ENCODE results near the gene JMJD1C.

Gene JMJD1C

DNA sequence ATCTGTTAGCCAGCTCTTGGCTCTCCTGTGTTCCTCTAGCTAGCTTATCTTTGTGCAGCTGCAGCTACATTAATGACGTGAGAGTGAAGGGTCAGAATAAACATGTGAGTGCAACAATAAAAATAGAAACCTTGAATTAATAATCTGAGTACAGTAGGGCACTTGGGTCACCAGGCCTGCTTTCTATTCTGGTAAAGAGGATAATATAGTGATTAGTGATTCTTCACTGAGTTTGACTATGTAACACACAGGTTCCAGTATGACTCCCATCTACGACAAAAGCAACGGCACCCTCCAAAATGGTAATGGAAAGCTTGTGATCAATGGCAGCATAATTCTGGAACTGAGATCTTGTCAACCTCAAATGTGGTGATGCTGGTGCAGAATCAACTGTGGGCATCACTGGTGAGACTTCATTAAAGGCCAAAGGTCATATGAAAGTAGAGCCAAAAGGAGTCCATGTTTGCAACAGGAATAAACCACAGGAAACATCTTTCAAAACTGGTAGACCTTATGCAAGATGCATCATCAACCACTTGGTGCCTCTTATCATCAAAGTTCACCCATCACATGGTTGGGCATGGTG, 255.1 kb downstream of the JMJD1C start:
- peak; percentile 36 to 61 for DNase-seq

DNA sequence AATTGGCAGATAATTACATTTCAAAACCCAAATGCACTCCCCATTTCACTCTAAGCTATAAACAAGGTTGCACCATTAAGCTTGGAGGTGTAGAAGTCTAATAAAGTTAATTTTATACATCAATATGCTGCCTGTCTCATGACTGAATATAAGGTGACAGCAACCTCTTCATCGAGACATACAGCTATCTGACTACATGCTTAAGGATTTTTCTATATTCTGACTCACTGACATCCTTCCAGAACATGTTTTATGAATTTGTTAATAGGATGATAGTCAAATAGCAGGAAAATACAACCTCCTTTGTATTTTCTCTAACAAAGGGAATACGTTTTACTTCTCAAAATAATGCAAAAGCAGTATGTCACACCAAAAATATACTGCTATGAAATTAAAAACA, 256.1 kb downstream of the JMJD1C start:
- DNase-seq = no peak

DNA sequence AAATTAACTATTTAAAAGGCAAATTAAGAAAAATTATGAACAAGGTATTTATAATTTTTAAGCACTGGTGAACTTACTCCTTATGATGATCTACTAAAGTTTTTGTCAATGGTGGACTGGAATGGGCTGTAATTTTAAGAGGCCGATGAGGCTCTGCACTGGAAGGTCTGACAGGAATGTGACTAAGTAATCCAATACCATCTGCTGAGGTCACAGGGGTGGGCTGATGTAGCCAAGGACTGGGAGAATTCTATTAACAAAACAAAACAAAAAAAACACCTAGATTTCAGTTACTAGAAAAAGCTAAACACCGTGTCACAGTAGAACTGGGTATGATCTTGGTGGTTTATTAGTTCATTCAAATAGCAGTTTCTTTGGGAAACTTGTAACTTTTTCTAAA, 256.8 kb downstream of the JMJD1C start:
- DNase-seq = no peak

DNA sequence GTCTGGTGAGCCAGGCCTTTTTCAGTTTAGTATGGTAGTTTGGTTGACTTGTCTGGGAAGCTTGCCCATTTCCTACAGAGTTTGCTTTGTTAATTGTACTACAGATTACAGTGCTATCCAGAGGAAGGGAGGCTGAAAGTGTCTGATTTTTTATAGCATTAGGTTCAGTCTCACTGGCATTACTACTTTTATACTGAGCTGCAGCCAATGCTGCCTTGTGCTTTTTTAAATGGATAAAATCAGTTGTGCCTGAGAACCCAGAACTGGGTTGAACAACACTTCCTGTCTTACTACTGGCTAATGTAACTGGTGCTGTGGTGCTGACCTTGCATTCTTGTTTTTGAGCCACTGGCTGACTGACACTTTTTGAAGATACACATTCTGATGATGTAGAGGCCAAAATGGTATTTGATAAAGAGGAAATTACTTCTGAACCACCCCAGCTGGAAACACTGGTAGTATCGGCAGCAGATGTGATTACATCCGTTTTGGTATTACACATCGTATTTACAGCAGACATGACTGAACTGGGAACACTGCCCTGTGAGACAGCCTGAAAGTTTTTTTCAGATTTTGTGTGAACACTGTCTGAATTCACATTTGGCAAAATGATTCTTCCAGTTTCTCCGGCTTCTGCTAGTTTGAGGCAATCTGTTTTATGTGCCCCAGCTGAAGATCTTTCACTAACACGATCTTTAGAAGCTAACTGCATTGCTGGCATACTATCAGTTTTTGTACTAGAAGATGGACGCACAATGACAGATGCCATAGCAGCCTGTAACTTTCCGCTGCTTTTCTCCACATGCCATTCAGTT, 258.6 kb downstream of the JMJD1C start:
- peak; percentile 35 to 65 for DNase-seq

DNA sequence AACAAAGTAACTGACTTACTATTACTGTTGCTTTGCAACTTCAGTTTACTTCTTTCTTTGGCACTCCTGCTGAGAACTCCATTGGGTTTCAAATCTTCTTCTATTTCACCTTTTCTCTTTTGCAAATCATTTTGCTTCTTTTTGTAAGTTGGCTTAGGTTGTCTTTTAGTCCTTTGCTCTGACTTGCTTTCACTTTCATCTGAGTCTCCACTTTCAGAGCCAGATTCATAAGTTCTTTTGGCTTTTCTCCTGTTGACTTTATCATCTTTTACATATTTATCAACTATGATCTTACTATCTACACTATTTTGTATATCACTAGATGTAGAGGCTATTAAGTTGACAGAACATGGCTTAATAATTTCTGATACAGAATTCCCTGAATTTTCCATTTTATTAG, 259.2 kb downstream of the JMJD1C start:
- DNase-seq = no peak

DNA sequence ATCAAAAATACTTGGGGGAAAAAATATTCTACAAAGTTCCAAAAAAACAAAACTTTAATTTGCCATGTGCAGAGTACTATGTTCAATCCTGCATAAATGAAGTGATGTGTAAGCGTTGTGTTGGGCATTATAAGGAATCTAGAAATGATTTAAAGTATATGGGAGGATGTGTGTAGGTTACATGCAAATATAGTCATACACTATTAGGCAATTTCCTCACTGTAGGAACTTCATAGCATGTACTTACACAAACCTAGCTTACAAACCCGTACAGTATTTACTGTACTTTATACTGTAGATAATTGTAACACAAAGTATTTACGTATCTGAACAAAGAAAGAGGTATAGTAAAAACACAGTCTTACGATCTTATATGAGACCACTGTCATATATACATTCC, 260.4 kb downstream of the JMJD1C start:
- DNase-seq = peak in 1 of 2 donors; percentile 53

DNA sequence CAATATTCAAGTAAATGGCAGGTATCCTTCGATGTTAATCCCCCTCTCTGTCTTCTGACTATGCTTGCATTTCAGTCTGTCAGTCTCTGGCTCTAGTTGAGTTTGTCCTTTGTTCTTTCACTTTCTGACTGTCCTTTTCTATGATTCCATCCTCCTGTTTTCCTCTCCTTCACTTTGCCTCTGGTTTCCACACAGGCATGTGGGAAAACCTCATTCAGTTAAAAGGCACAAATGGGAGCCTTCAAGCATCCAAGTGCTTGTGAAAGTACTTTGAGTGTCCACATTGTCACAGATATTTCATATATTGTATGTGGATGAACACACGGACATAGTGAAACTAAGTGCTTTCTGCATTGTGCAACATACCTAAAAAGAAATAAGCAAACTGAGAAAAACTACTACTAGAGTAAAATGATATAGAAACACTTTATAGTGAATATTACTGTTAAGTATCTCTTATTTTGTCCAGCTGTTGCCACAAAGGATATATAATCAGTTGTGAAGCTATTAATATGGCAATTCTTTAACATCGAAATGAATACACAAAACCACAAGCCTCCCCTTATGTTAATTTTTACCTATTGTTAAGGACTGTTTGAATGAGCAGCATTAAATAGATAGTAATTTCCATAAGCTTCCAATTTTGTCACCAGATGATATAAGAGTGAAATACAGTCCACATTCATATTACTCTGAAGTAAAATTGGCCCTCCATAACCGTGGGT, 260.9 kb downstream of the JMJD1C start:
- peak in 1 of 2 donors; percentile 8 for DNase-seq

DNA sequence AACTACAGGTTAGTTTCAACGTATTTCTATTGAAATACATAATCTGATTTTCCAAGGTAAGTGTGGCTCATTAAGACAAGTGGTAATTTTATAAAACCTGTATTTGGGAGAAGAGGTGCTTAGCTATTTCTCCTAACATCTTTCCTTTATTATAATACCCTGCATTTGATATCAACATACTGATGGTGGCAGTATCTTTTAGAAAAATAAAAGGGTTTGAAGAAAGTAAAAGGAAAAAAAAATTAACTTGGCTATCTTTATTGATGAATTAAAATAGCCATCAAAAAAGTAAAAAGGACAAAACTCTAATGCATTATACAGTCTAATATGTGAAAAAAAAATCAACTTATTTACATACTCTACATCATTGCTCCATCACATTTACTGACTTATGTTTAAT, 264.7 kb downstream of the JMJD1C start:
- no peak for DNase-seq

DNA sequence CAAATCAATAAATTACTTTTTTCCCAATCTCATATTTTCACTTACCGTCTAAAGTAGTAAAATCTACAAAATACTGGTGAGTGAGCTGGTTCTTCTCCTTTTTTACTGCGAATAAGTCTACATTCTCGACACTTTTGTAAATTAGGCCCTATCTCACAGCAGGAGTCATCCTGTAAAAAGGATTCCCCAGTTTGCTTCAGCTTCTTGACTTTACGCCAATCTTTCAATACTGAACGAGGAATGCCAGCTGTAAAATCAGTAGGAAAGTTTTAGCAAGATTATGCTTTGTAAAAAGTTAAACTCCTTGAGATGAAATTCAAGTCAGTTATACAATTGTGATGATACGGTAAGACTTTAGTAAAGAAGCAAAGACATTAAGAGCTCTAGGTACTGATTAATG, 265.3 kb downstream of the JMJD1C start:
- no peak for DNase-seq

DNA sequence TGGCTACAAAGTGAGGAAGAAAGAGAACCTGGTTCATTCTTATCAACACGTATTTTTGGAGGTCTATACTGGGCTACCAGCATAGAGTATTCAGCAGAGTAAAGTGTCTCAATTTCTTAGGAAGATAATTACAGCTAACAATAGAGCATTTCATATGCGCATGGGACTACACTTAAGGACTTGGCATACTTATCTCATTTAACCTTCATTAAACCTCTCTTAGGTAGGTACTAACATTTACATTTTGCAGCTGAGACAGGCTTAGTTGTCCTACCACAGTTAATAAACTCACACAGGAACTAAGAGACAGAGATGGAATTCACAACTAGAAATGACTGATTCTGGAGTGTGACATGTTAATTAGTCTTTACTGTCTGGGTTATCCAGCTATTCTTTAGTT, 266.1 kb downstream of the JMJD1C start:
- DNase-seq = no peak

DNA sequence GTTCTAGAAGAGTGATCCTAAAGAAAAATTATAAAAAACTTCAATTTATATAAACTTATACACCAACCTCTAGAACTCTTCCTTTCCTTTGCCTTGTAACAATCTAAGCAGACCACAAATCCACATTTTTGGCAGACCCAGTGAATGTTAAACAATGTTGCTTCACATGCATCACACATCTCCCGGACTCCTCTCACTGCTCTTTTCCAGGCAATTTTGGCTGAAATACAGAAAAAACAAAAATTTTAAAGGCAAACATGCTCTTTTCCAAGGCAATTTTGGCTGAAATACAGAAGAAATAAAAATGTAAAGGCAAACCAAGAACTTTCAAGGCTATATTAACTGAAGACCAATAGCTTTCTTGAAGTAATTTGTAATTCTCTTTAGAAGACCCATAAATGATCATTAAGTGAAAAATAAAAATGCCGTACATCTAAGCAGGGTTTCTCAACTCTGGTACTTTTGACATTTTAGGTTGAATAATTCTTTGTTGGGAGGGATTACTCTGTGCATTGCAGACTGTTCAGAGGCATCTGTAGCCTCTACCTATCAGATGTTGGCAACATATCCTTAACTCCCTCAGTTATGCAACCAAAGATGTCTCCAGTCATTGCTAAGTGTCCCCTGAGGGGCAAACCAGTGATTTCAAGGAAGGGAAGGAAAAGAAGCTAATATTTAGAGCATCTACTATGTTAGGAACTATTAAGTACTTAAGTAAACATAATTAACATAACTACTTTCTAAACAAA, 268.3 kb downstream of the JMJD1C start:
- DNase-seq = no peak

DNA sequence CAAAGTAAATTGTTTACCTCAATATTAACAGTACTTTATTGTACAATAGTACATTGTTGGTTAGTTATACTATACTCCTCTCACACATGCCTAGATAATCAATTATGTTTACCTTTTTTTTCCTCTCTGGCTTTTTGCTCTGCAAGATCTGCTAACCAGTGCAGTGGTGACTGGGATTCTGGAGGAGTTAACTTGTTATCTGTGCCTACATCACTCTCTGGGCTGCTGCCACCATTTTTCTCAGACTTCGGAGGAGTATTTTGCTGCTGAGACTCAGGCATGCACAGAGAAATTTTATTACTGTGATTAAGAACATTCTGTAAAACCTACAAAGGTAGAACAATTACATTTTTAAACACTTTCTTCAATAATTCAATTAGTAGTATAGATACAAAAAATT, 273.0 kb downstream of the JMJD1C start:
- DNase-seq = no peak

DNA sequence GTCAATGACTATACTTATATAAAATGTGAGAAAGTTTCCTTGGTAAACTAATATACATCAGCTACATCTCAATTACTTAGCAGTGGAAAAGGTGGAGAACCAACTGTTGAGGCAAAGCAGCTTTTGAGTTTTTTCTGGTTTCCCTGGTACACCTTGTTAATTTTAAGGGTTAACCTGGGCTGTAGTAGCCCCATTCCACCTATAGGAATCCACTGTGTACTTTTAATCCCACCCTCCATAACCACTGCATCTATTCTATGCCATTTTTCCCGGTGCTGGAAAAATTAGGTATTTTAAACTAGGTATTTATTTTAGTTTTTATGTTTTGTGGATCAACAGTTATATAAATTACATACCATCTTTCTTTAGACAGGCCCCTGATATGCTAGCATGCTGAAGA, 290.2 kb downstream of the JMJD1C start:
- no peak for DNase-seq

DNA sequence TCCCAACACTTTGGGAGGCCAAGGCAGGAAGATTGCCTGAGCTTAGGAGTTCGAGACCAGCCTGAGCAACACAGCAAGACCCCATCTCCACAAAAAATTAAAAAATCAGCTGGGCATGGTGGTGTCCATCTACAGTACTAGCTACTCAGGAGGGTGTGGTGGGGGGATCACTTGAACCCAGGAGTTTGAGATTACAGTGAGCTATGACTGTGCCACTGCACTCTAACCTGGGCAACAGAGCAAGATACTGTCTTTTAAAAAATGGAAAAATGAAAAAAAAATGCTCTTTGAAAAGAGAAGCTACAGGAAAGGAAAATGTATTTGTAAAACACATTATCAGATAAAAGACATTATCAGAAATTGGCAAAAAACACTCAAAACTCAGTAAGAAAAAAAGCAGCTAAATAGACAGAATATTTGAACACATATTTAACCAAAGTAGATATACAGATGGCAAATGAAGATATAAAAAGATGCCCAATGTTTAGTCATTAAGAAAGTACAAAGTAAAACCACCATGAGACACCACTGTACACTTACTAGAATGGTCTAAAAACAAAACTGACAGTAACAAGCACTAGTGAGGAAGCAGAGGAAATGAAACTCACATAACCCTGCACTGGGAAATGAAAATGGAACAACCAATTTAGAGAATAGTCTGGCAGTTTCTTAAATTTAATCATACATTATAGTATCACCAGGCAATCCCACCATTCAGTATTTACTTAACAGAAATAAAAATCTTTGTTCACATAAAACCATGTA, 292.1 kb downstream of the JMJD1C start:
- peak; percentile 23 to 47 for DNase-seq

DNA sequence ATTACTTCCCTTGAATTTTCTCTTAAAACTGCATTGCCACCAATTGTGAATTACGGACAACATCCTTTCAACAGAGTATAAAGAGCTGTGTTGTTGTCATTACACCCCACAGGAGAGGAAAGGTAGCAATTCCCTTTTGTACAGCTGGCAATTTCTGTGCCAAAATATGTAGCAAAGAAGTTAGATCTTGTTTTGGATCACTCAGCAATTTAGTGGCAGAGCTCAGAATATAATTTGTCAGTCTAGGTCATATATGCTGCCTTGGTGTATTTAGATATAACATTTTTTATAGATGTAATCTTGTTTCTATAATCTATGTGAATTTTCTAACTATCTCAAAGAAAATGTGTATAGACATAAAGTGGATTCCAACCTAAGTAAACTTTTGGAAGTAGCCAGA, 293.9 kb downstream of the JMJD1C start:
- no peak for DNase-seq

DNA sequence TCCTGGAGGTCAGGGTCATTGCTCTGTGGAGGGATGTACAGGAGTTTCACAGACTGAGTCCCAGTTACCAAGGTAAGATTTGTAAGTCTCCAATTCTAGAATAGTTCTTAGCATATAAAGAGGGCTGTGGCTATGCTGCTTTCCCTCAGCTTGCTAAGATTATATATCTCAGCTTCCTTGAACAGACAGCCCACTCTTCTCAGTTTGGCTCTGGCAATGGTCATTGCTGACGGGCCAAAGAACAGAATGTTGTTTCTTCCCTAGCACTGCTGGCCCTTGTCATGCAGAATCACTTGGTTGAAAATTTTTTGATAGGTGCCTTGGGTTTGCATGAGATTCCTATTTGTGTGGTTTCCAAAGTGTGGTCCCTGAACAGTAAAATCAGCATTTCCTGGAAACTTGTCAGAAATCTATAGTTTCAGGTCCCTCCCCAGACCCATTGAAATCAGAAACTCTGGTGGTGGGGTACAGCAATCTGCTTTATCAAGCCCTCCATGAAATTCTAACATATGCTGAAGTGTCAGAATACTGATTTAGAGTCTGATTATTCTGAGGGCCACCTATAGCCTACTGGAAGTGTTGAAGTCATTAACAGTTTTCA, 294.4 kb downstream of the JMJD1C start:
- DNase-seq = no peak

DNA sequence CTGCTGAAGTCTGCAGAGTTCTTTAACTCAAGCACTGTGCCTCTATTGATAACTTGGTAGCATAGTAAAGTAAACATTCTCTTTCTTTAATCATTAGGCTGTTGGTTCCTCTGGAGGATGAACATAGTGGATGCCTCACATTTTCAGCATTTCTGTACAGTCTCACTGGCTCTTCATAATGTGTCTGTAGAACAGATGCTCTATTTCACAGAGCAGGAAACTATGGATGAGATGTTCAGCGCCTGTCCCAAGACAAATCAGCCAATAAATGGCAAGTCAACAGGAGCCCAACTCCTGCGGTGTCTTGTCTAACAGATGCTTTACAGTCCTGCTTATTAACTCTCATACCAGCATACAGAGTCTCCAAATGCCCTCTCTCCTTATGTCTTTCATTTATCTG, 296.2 kb downstream of the JMJD1C start:
- no peak for DNase-seq

DNA sequence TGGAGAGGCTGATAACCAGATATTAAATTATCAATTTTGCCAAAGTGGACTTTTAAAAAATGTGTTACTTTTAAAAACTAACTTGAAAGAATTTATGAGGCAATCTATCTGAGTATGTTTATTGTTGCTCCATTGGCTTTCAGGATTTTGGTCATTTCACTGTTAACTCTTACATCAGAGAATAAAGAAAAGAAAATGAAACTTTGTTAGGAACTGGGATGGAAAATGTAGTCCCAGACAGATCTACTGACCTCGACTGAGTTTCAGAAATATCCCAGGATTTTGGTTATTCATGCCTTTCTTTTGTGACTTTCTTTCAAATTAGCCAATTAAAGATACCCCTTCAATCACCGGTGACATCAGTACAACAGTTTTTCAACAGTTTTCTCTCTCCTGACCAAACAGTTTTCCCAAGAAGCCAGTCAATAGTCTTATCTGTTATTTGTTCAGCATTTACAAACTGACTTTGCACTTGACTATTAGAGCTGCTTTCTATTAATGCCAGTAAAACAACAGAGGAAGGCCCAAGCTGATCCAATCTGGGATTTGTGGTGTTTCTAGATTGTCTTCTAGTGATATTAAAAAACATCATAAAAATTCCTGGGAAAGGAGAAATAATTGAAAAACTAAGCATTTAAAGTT, 296.8 kb downstream of the JMJD1C start:
- DNase-seq = no peak

DNA sequence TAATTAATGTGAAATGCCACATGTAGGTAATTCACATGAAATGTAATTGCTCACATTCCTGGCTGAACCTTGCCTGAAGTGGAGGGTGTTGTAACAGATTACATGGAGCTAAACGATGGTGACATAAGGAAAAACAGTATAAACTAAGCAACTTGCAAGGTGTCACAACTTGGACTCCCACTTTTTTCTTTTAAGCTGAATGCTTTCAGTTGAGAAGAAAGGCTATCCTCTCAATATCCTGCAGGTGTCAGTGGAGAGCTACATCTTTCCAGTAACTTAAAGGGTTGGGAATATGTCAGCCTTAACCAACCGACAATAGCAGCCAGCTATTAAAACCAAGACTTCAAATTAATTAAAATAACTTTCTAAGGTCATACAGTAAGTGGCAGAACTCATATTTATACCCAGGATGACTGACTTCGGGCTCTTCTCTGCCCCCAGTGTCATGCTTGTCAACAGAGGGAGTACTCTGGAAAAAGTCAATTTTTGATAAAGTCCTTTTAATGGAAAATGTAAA, 299.0 kb downstream of the JMJD1C start:
- DNase-seq = peak; percentile 63 to 78

DNA sequence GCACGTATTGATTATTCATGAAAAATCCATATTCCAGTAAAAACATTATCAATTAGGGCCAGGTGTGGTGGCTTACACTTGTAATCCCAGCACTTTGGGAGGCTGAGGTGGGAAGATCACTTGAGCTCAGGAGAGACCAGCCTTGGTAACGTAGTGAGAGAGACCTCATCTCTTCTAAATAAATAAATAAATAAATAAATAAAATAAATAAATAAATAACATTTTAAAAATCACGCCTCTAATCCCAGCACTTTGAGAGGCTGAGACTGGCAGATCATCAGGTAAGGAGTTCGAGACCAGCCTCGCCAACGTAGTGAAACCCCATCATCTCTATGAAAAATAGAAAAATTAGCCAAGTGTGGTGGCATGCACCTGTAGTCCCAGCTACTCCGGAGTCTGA, 300.5 kb downstream of the JMJD1C start:
- no peak for DNase-seq

DNA sequence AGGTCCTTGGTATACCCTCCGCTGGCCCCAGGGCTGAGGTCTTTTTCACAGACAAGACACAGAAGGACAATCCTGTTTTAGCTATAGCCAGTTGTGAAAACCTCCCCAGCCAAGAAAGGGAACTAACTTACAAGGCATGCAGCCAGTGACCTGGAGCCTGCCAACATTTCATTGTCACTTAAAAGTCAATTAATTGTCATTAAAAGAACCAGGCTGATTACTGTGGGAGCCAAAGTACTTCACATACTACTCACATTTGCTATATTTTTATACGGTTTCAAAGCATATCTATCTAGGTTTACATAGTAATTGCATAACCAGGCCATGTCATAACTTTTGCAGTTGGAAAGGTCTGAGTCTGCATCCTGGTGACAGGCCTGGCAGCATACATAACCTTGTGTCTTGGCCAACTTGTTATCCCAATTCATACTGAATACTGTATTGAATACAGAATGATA, 301.6 kb downstream of the JMJD1C start:
- DNase-seq = peak in 1 of 2 donors; percentile 24
